AG04449 (cell line): Measurements from ENCODE around the gene ELL2.

Source experiments
- CTCF ChIA-PET: fragments of 350-600 bp; formaldehyde crosslinking; extraction: SDS; loops from one replicate; lab custom pipeline; 2021; ENCODE audit warnings: antibody characterized with exemption; lab: Yijun Ruan, JAX
- POLR2A ChIA-PET: fragments of 400-600, 350-600 bp; formaldehyde crosslinking; extraction: SDS; loops from one replicate; lab custom pipeline; 2020; ENCODE audit warnings: antibody characterized with exemption, inconsistent platforms; lab: Yijun Ruan, JAX
- DNase-seq: peaks from one replicate; pipeline ENCODE4 v3.0.0-alpha.2; 2010; ENCODE audit warnings: low read depth, low spot score
- H3K4me3 ChIP-seq: 2 replicates; pipeline ENCODE4 v1.5.1; 2011; ENCODE audit warnings: low read depth, mild to moderate bottlenecking, control low read depth, low read length
- CTCF ChIP-seq: IDR thresholded peaks from one replicate; pipeline ENCODE4 v1.5.1; 2011; ENCODE audit warnings: mild to moderate bottlenecking, moderate library complexity, low read length, control low read depth, inconsistent platforms; ENCODE audit not compliant: insufficient read depth; ENCODE audit errors: missing control alignments

The ELL2 gene

GRCh38 chr5:95866435-95867040 lies 95.1 kb downstream of the ELL2 start:
- no peak for DNase-seq
- ChIA-PET CTCF (no interaction called here), POLR2A (no interaction called here)
- H3K4me3 ChIP-seq, result no peak overlapping the region
- no peak for TF ChIP-seq CTCF

DNA sequence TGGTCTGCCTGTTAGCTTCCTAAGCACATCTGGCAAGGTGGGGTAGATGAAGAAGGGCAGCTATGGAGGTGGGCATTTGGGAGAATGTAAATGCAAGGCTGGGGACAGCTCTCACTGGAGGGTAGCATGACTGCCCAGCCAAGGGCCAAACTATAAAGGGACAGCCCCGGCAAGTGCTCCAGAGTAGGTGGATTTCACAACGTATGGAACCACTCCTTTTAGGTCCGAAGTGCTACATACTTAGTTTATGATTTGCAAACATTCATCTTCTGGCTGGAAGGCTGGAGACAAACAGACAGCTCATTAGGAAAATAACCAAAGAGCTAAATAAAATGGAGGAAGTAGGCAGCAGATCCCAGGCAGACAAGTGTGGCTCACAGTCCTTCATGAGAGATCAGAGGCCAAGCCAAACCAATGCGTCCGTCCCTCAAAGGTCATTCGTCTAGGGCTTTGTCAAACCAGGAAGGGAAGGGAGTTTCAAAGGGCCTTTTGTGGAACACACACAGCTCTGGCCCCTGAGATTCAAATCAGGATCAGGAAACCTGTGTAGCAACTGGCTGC lies 96.6 kb downstream of the ELL2 start:
- ChIA-PET POLR2A (interaction anchor here (1.0 kb wide), 1 partner anchor 355 kb away, joined by 3 read pairs; no protein-coding TSS in a partner anchor), CTCF (interaction anchor here (0.9 to 1.6 kb wide), 4 partner anchors 10 to 737 kb away, joined by 3 to 7 read pairs (median 4); no protein-coding TSS in a partner anchor)
- DNase-seq, result no peak
- TF ChIP-seq CTCF, result no peak
- no peak overlapping the region for H3K4me3 ChIP-seq

DNA sequence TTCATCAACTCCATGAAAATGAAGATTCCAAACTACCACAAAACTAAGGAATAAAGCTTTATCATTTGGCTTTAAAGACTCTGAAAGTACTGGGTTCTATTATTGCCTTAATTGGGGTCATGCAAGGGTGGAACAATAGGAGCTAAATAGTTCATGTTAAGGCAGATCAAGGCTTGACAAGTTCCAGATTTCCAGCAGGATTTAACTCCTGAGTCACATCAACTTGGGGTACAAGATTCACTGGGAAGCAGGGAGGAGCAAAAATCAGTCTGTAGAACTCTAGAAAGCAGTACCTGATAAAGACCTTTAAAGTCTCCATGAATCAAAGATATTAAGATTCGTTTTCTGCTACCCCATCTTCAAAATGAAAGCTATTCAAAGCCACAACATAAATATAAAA lies 97.2 kb downstream of the ELL2 start:
- DNase-seq, result no peak
- no peak for TF ChIP-seq CTCF
- no peak overlapping the region for H3K4me3 ChIP-seq
- ChIA-PET CTCF (interaction anchor here (0.9 to 1.6 kb wide), 4 partner anchors 11 to 737 kb away, joined by 3 to 7 read pairs (median 4); no protein-coding TSS in a partner anchor), POLR2A (interaction anchor here (1.0 kb wide), 1 partner anchor 356 kb away, joined by 3 read pairs; no protein-coding TSS in a partner anchor)

- no peak for TF ChIP-seq CTCF
These were observed 98.3 kb downstream of the ELL2 start for GRCh38 chr5:95863383-95863757.

DNA sequence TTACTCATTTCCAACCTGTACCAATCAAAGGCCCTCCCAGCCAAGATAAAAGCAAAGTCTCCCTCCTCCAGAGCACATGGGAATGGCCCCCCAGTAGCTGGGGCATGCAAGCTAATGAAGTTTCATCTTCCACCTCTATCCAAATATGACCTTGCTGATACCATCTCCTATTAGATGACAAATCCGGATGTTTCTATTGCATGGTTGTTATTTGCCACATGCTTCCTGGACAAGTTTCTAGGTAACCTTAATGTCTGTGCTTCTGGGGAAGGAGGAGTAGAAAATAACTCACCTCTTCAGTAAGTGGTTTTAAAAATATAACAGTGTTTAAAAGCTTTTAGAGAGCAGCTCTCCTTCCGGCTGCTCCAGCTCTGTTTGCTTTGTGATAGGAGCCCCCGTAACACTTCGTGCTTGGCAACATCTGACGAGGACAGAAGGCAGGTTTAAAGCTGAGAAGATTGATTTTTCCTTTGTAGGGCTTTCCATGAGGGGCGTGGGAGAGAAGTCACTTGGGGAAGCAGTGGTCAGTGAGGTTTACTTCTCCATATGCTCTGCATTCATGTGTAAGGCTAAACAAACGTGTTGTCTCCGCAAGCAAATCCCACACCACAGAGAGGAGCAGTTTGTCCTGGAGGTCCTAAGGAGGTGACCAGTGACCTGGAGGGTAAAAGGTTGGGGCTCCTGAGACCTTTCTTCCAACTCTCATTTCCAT lies 98.8 kb downstream of the ELL2 start:
- CTCF ChIA-PET, result interaction anchor here (1.4 to 1.8 kb wide), 3 partner anchors 9 to 474 kb away, joined by 3 to 12 read pairs (median 4); no protein-coding TSS in a partner anchor
- H3K4me3 ChIP-seq, result no peak overlapping the region
- no peak for TF ChIP-seq CTCF
- POLR2A ChIA-PET, result no interaction called here
- DNase-seq, result no peak

More at GRCh38 chr5:95863383-95863757, 98.3 kb downstream of the ELL2 start:
- no peak for DNase-seq
- no peak overlapping the region for H3K4me3 ChIP-seq
- ChIA-PET POLR2A (no interaction called here), CTCF (no interaction called here)
